Natural killer cell (primary cell): ENCODE results near the gene SOCS2. TPM values are rescaled to one million over a fixed set of nuclear protein-coding genes. Genes with fewer than 3 reads are reported as not detected.

ENCODE experiments used
- ATAC-seq, 3 donors: fragments of 150-1000 bp in 2 of 3; fragments of 200-7000 bp in 1 of 3; cut with Tn5 transposase; 1 replicate in 1 of 3; 2 replicates in 2 of 3; pipeline ENCODE4 v1.10.0; 2021; ENCODE audit warnings: mild to moderate bottlenecking in 2 of 3, moderate library complexity in 2 of 3
- DNase-seq, 2 donors: peaks; one replicate each; pipeline versions ENCODE4 v3.0.0 to v3.0.0-alpha.2; 2013 to 2021; ENCODE audit warnings: mixed read lengths in 1 of 2
- H3K27ac ChIP-seq: one replicate; pipeline ENCODE4 v1.5.1; 2013; ENCODE audit warnings: mild to moderate bottlenecking, low read length
- H3K27me3 ChIP-seq: one replicate; pipeline ENCODE4 v1.6.1; 2013; ENCODE audit warnings: low read length; ENCODE audit not compliant: control insufficient read depth, insufficient read depth
- H3K36me3 ChIP-seq: one replicate; pipeline ENCODE4 v1.6.1; 2013; ENCODE audit warnings: low read length; ENCODE audit not compliant: control insufficient read depth, insufficient read depth
- H3K4me1 ChIP-seq: one replicate; pipeline ENCODE4 v1.6.1; 2013; ENCODE audit warnings: low read length; ENCODE audit not compliant: control insufficient read depth, insufficient read depth
- H3K4me3 ChIP-seq: one replicate; pipeline ENCODE4 v1.5.1; 2013; ENCODE audit warnings: low read length
- H3K9me3 ChIP-seq: one replicate; pipeline ENCODE4 v1.6.1; 2013; ENCODE audit warnings: low read length; ENCODE audit not compliant: control insufficient read depth, insufficient read depth
- H3K27ac Mint-ChIP-seq, 2 donors: one replicate each; pipeline ENCODE4 v1.8.0; 2022; ENCODE audit warnings: mild to moderate bottlenecking in 2 of 2, mixed read lengths in 2 of 2, moderate library complexity in 1 of 2
- H3K27me3 Mint-ChIP-seq, 2 donors: one replicate each; pipeline ENCODE4 v1.8.0; 2022; ENCODE audit warnings: low read depth in 2 of 2, mixed read lengths in 2 of 2
- H3K36me3 Mint-ChIP-seq: one replicate; pipeline ENCODE4 v1.8.0; 2022; ENCODE audit warnings: mixed read lengths
- H3K4me1 Mint-ChIP-seq, 2 donors: one replicate each; pipeline ENCODE4 v1.8.0; 2022; ENCODE audit warnings: mixed read lengths in 2 of 2
- H3K4me3 Mint-ChIP-seq: one replicate; pipeline ENCODE4 v1.8.0; 2022; ENCODE audit warnings: mild to moderate bottlenecking, moderate library complexity, mixed read lengths
- H3K9me3 Mint-ChIP-seq, 2 donors: one replicate each; pipeline ENCODE4 v1.8.0; 2022; ENCODE audit warnings: mixed read lengths in 2 of 2
- CTCF ChIP-seq: fragments of 200-600 bp; IDR thresholded peaks from one replicate; pipeline ENCODE4 v1.8.0; 2022; ENCODE audit warnings: antibody characterized with exemption
- WGBS: methylation state at CpG from one replicate; pipeline ENCODE4 v1.1.7; 2013; ENCODE audit warnings: missing lambda C conversion rate; ENCODE audit not compliant: insufficient coverage; 5-methylcytosine and 5-hydroxymethylcytosine counted together
- intact Hi-C: fragments of 100-400 bp; cut with micrococcal nuclease; formaldehyde crosslinking; loops from one replicate; pipeline ENCODE4 v1.14.2; 2022
- total RNA-seq, 4 donors: library from RNA; stranded (reverse); fragments of 120-200 nt in 1 of 4; gene quantifications; one replicate each; pipeline versions ENCODE4 v1.2.3 to v1.2.4, GENCODE V29; 2013 to 2022

The SOCS2 gene
- total RNA-seq, 3 donors from 2014 or later (not counting 1 experiment from before 2014, with no cell fraction given) = 13.9 to 110 (median 26.7) TPM

GRCh38 chr12:93581370-93581769 lies 8.9 kb downstream of the SOCS2 start:
- Histone ChIP-seq H3K4me1 (no peaks in the 10 kb centered on the region), H3K36me3 (no peaks in the 10 kb centered on the region), H3K27ac (no peak overlapping the region), H3K4me3 (no peak overlapping the region), H3K9me3 (no peaks in the 10 kb centered on the region), H3K27me3 (no peaks in the 10 kb centered on the region)
- ATAC-seq = no peak
- Mint-ChIP-seq H3K4me3 (no peak overlapping the region), H3K9me3 (no peaks in the 10 kb centered on the region), H3K27me3 (no peaks in the 10 kb centered on the region), H3K27ac (no peak overlapping the region), H3K36me3 (peaks cover 27% of the 10 kb centered on the region), H3K4me1 (peaks cover 38 to 39% of the 10 kb centered on the region in 2 donors)
- 75% methylated on average over 1 of the region's 2 CpGs for whole genome bisulfite sequencing
- intact Hi-C loops = no loop called here
- TF ChIP-seq CTCF = no peak
- DNase-seq = no peak

GRCh38 chr12:93582351-93582750 lies 9.9 kb downstream of the SOCS2 start:
- H3K4me1 Mint-ChIP-seq = peaks cover 38 to 39% of the 10 kb centered on the region in 2 donors
- no peaks in the 10 kb centered on the region for H3K9me3 Mint-ChIP-seq
- DNase-seq (no peak), ATAC-seq (no peak)
- no peak overlapping the region for H3K27ac Mint-ChIP-seq
- H3K4me3 ChIP-seq = no peak overlapping the region
- no peak for TF ChIP-seq CTCF
- no peak overlapping the region for H3K4me3 Mint-ChIP-seq
- H3K36me3 ChIP-seq = no peaks in the 10 kb centered on the region
- no peaks in the 10 kb centered on the region for H3K27me3 ChIP-seq
- no peaks in the 10 kb centered on the region for H3K9me3 ChIP-seq
- 97% methylated on average over 8 of the region's 8 CpGs for WGBS
- intact Hi-C loops = no loop called here
- peaks cover 27% of the 10 kb centered on the region for H3K36me3 Mint-ChIP-seq
- no peaks in the 10 kb centered on the region for H3K27me3 Mint-ChIP-seq
- no peak overlapping the region for H3K27ac ChIP-seq
- H3K4me1 ChIP-seq = no peaks in the 10 kb centered on the region

- no peaks in the 10 kb centered on the region for H3K27me3 ChIP-seq
- Mint-ChIP-seq H3K9me3 (no peaks in the 10 kb centered on the region), H3K4me3 (no peak overlapping the region), H3K27ac (no peak overlapping the region), H3K4me1 (peaks cover 25 to 31% of the 10 kb centered on the region in 2 donors), H3K27me3 (no peaks in the 10 kb centered on the region), H3K36me3 (peaks cover 24% of the 10 kb centered on the region)
- H3K4me1 ChIP-seq = no peaks in the 10 kb centered on the region
- H3K9me3 ChIP-seq = no peaks in the 10 kb centered on the region
- H3K4me3 ChIP-seq = no peak overlapping the region
- DNase-seq (no peak), ATAC-seq (no peak)
- H3K27ac ChIP-seq = no peak overlapping the region
- H3K36me3 ChIP-seq = no peaks in the 10 kb centered on the region
- intact Hi-C loops = no loop called here
- no peak for TF ChIP-seq CTCF
- 99% methylated on average over 4 of the region's 5 CpGs for WGBS
These were observed 11.3 kb downstream of the SOCS2 start for GRCh38 chr12:93583627-93584392.

- peaks cover 10% of the 10 kb centered on the region for H3K36me3 Mint-ChIP-seq
- H3K27me3 Mint-ChIP-seq = peaks cover 4 to 7% of the 10 kb centered on the region in 2 donors
- intact Hi-C loops = no loop called here
- TF ChIP-seq CTCF = no peak
- DNase-seq (no peak), ATAC-seq (no peak)
- H3K27ac Mint-ChIP-seq = no peak overlapping the region
- H3K9me3 Mint-ChIP-seq = no peaks in the 10 kb centered on the region
- no peaks in the 10 kb centered on the region for H3K36me3 ChIP-seq
- no peak overlapping the region for H3K27ac ChIP-seq
- H3K9me3 ChIP-seq = no peaks in the 10 kb centered on the region
- peaks cover 17 to 20% of the 10 kb centered on the region in 2 donors for H3K4me1 Mint-ChIP-seq
- no peaks in the 10 kb centered on the region for H3K27me3 ChIP-seq
- H3K4me3 Mint-ChIP-seq = no peak overlapping the region
- 75% methylated on average over 2 of the region's 2 CpGs for WGBS
- no peak overlapping the region for H3K4me3 ChIP-seq
- no peaks in the 10 kb centered on the region for H3K4me1 ChIP-seq
These were observed 12.8 kb downstream of the SOCS2 start for GRCh38 chr12:93585247-93585646.
